ENCODE measurements around the gene MMP3.
"Not testable (repeated sequence)": the region's sequence is repeated elsewhere in the genome, so short reads cannot be mapped to it uniquely, and the experiment has no call there.

The MMP3 gene

DNA sequence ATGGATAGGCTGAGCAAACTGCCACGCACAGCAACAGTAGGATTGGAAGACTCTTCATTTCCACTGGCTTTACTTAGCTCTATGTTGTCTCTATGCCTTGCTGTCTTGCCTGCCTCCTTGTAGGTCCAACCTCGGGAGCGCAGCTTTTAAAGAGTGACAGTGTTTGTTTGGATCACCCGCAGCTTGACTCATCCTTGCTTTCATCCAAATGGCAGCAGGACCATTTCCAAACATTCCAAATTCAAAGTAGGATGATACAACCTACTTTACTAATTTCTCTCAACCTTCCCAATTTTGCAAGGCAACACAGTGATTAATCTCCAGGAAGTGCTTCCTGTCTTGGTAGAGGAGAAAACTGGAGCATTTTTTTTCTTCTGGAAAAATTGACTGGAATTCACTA lies at the start of gene MMP3:
MMP3 (minus strand) TSS at position 121 of the 400 bp plus-strand sequence; CDS start at position 58, 63 bp downstream.
- DNase-seq (ENCODE audit: low read depth), result no peak

DNA sequence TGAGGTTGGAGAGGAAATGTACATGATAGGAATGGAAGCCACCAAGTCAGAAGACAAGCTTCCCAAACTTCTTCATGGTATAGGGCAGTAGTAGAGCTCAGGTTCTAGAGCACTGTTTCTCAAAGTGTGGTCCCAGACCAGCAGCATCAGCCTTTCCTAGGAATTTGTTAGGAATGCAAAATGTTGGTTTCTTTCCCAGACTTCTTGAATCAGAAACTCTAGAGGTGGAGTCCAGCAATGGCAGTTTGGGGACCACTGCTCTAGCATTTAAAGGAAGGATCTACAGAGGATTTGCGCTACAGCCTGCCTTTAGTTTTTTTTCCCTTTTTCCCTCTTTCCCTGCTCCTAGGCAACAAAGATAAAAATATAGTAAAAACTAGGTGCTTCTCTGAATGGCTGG lies 48.3 kb upstream of the MMP3 start:
- no peak for DNase-seq (ENCODE audit: low read depth)

DNA sequence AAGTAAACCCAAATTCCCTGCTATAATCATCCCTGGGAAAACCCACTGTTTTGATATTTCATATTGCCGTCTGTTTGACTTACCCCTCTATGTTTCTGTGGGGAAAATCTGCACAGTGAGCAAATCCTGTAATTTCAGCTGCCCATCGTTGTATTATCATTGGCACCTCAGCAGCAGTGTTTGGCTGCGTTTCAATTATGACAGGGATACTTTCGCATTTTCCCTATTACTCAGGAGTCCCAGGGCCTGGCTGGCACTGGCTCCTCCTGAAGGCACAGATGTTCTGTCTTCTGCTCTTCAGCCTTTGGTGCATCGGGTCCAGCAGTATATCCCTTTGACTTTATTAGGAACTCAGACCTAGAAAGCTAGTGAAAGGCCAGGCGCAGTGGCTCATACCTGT lies 43.6 kb upstream of the MMP3 start:
- DNase-seq (ENCODE audit: low read depth), result no peak

DNA sequence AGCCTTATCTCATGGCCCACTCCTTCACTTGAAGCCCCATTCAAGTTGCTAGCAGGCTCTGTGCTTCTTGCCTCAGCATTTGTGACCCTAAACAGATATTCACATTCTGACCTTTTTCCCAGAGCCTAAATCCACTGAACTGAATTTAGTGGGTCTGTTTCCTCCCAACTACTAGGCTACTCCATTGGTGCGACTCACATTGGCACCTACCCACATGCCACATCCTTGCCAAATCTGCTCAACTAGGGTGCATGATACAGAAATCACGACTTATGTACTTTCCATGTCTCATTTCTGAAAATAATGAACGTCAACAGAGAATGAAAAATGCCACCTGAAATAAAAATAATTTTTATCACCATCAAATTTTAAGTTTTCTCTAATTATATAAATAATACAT lies 39.7 kb upstream of the MMP3 start:
- DNase-seq (ENCODE audit: low read depth), result no peak

DNA sequence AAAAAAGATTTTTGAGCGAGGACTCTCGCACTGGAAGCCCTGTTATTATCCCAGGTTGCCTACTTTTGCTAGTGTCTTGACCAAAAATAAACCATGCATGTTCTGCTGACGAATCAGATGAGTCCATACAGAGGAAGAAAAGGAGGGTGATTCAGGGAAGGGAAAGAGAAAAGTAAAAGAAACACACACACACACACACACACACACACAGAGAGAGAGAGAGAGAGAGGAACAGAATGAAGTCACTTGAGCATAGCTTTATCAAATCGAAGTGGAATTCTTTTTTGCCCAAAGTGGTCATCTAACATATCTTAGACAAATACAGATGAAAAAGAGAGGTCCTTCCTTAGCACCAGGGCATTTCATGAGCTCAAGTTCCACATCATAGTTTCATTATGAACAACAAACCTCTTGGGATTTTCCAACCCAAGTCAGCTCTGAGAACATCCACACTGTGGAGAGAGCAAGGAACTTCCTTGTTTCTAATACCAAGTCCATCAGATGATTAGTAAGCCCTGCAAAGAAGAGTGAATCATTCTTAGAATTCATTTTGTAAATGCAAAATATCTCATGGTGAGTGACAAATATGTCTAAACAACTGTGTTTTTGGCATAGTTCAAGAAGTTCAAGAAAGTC lies 39.1 kb upstream of the MMP3 start:
- no peak for DNase-seq (ENCODE audit: low read depth)

DNA sequence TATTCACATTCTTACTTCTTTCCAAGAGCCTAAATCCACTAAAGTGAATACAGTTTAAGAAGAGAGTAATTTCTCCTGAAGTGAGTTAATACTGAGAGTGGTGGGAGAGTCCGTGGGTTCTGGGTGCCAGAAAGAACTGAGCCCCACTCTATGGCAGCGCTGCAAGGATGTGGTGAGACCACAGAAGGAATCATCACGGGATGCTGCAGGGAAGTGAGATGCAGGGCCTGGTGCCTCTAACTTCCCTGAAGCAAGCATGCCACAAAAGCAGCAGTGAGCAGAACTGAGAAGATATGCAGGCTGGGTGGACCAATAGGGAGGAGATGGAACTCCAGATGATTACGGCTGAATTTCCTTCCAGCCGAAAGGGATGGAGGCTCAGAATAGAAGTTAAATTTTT lies 36.4 kb upstream of the MMP3 start:
- no peak for DNase-seq (ENCODE audit: low read depth)

DNA sequence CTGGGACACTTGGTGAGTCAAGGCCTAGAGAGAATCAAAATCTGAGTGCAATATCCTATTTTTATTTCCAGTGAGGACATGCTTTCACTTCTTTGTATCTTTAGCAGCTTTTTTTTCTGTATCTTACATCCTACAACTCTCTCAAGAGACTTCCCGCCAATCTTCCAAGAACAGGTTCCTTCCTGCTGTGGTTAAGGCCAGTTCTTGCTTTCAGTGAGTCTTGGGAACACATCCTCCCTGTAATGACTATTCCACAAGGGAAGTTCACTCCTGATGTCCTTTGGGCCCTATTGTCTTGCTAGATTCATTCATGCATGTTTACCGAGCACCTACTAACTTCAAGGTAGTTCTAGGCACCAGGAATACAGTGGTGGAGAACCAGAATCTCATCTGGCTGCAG lies 35.2 kb upstream of the MMP3 start:
- DNase-seq (ENCODE audit: low read depth), result no peak

DNA sequence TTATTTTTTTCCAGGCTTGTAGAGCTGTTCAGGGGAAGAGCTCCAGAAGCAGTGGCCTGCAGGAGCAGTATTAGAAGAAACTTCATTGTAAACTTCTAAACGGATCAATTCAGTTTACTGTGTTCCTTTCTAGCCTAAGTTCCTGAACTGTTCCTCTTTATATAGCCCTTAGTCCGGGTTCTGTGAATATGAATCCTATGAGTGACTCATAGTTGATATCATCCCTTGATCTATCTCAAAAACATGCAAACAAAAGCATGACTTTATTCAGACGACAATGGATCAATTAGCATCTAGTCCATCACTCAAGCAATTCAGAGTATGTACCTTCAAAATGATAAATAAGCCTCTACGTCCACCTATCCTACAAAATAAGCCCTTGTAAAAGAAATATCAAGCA lies 31.4 kb upstream of the MMP3 start, which contains the start of gene MMP12:
MMP12 (minus strand) TSS at position 131 of the 400 bp plus-strand sequence; CDS start at position 86, 45 bp downstream.
- DNase-seq (ENCODE audit: low read depth), result no peak

DNA sequence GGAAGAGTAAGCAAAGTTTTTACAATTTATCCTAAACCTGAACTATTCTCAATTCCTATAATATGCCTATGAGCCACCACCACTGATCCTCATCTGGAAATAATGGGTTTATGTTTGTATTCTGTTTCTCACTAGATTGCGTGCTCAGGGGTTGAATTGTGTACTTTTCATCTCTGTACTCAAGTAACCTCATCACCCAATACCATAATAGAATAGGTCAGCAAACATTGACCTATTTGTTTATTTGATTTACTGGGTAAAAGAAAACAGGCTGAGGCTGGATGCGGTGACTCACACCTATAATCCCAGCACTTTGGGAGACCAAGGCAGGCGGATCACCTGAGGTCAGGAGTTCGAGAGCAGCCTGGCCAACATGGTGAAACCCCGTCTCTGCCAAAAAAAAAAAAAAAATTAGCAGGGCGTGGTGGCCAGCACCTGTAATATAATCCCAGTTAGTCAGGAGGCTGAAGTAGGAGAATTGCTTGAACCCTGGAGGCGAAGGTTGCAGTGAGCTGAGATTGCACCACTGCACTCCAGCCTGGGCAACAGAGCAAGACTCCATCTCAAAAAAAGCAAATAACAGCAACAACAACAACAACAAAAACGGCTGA lies 26.1 kb upstream of the MMP3 start:
- DNase-seq (ENCODE audit: low read depth), result not testable (repeated sequence)

DNA sequence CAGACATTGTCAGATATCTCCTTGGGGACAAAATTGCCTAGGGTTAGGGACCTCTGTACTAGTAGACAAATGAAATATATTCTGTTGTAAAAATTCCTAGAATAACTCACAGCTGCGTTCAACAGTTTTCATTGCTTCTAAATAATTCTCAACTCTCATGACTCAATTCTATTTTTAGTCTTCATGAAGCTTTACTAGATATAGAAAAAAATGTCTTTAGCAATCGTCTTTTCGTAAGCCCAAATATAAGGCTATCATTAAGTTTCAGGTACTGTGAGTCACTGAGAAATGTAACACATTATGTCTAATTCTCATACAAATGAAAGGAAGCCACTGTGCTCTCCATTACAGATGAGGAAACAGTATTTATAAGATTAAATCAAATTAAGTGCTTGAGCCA lies 24.9 kb upstream of the MMP3 start:
- no peak for DNase-seq (ENCODE audit: low read depth)

DNA sequence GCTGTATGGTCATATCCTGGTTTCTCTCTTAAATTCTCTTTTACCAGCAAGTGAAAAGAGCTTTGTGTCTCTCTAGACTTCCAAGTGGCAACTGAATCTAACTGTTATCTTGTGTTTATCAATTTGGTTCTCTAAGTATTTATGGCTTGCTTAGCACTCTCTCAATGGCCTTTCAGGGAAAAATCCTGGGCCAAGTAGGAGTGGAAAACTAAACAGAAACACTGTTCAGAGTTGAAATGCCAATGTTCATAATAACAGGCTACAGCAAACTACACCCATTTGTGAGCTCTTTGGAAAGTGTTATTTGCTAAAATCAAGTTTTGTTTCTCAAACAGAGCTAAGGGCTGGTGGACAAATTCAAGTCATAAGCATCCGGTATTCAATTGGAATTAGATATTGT lies 21.3 kb upstream of the MMP3 start:
- no peak for DNase-seq (ENCODE audit: low read depth)

DNA sequence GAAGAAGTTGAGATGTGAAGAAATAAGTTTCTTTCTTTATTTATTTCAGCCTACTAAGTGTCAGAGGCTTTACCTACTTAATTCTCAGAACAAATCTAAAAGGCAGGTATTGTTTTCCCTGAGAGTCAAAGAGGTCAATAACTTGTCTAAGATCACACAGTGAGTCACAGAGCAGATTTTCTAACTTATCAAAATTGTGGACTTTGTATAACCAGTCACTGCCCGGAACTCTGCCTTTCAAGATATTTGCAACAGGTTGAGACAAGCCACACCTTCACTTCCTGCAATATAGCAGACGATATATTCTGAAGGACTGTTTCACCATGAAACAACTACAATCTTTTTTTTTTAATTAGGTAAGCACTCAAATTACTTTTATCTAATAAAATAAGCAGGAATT lies 10.5 kb upstream of the MMP3 start:
- DNase-seq (ENCODE audit: low read depth), result no peak

DNA sequence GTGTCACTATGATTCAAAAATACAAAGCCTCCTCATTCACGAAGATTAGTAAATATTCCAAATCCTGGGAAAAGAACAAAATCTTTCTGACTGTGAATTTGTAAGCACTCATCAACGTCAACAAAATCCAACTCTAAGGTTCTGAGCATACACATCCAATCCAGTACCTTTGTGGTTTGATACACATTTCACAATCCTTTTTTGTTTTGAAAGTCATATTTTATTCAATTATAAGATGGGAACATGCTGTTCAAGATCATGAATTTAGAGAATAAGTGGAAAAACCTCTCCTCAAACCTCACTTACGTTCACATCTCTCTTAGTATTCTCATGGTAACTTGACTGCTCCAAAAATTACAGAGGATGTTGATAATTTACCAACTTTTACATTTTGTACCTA lies 9.6 kb upstream of the MMP3 start:
- DNase-seq (ENCODE audit: low read depth), result no peak

DNA sequence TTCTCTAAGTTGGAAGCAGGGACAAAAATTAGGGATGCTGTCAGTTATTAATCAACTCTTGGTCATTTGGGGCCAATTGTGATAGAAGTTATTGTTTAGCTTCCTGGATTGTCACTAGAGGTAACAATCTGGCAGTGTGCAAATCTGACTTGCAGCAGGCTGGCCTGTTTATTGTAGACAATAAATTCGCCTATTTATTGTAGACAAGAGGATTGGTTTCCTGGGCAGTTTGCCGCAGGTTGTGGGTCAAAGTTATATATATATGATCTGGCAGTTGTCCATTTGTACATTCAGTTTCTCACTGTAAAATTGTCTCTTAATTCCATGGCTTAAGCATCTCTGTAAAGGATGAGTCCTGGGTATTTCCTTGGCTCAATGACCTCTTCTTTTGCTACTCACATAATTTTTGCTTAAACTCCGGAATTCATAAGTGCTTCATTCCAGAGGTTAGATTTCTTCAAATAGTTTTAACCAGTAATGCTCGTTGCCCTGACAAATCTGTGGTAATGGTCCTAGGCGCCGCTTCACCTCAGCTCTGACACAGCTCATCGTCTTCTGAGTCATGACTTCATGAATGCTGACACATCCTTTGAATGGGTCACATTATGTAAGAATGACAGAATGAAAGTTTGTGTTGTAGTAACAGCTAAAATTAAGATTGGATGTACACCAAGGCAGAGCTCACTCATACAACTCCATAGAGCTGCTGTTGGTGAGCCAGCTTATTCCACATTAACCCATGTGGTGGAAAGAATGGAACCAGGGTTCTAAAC lies 7.8 kb upstream of the MMP3 start:
- no peak for DNase-seq (ENCODE audit: low read depth)

DNA sequence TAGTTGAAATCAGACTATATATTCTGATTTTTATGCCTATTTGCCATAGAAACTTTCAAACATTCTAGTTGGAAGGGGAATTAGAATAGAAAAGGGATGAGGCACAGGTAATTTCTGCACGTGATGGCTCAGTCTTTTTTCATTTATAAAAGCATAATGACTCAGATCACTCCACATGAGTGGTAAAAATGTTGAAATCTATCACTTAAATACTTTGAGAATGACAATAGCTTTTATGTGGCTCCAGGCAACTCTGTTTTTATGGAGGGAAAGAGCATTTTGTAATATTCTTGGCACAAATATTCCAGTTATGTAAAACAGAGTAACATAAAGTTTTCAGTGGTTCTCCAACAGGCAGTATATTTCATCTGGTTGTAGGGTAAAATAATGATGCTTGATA lies 5.9 kb upstream of the MMP3 start:
- no peak for DNase-seq (ENCODE audit: low read depth)

DNA sequence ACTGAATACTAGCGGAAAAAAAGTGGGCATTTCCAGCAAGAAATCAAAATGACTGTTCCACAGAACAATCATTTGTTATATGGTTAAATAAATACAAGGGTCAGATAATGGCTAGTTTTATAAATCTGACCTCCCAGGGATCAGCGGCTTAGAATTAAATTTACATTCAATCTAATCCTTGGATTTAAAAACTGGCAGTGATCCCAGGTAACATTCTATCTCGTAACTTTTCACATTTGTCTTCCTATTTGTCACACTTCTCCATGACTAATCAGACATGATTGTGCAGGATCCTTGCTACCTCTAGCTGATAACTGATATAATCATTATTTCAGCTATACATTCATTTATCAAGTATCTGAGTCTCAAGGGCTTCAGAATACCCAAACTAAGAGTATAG lies 2.9 kb upstream of the MMP3 start:
- no peak for DNase-seq (ENCODE audit: low read depth)

DNA sequence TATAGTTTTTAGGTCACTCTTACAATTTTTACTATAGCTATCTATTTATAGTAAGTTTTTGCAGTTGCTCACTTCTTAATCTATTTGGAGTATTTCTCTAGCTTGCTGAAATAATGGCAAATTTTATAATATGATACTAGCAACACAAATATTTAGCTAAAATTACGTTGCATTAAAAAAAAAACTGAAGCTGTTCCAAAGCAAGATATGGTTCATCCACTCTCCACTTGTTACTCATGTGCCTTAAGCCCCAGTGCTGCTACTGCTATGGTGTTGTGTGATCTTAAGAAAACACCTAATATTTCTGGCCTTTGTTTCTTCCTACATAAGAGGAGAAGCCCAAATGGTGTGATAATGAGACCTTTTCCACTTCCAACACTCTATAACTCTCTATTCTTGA lies 479 bp downstream of the MMP3 start:
- DNase-seq (ENCODE audit: low read depth), result no peak

DNA sequence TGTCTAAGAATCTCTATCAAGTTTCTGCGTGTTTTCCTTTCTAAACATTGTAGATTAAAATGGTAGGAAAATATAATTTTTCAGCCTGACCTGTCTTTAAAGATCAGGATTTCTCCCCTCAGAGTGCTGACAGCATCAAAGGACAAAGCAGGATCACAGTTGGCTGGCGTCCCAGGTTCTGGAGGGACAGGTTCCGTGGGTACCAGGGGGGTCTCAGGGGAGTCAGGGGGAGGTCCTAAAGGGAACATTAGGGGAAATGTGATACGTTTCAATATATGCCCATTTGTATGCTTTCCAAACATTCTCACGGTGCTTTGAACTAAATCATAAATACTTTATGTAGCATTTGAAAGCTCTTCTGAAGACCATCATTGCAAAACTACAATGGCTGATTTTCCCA lies 3.4 kb downstream of the MMP3 start:
- no peak for DNase-seq (ENCODE audit: low read depth)

DNA sequence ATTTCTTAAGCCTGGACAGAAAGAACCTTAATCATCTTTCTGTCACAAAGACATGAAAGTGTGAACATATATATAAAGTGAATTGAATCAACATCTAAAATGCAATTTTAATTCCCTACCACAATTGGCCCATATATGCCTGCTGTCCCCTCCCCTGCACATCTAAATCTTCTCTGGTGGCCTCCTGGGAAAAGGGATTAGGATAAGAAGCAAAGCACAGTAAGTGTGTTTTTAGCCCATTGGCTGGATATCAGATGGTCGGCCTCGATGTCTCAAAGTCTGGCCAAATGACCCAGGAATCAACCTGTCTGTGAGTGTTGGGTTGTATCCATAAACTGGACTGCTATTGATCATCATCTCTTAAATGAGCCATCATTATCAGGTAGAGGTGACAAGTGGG lies 5.8 kb downstream of the MMP3 start:
- no peak for DNase-seq (ENCODE audit: low read depth)

DNA sequence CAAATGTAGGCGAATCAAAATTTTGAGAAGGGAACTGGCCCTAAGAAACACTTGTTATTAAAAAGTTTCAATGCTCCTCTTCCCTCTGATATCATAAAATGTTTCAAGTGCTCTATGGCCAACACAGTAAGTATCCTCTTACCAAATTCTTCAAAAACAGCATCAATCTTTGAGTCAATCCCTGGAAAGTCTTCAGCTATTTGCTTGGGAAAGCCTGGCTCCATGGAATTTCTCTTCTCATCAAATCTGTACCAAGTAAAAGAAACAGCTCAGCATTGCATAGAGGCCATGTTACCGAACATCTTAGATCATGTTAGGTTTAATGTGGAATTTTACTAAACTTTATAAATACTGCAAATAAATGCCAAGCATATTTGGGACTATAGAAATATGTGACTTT lies 6.3 kb downstream of the MMP3 start:
- DNase-seq (ENCODE audit: low read depth), result no peak

DNA sequence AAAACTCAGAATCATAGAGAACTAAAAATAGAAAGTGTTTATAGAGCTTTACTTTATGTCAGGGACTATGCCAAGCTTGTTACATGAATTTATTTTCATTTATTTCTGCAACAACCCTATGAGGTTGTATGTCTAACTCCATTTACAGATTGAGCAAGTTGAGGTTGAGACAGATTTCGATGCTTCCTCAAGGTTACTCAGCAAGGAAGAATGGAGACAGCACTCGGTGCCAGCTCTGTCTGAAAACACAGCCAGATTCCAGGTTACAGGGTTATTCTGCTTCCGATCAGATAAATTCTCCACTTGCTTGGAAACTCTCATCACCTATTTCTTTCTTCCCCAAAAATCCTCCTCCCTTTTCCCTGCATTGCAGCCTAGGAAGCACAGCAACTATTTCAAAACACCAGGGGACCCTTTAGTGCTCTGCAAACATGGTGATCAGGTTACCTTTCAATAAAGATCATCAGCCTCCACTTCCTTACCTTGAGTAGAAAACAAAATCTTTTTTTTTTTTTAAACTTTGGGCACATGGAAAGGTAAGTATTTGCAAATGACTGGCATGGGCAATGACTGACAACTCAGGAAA lies 7.0 kb downstream of the MMP3 start:
- DNase-seq (ENCODE audit: low read depth), result no peak

DNA sequence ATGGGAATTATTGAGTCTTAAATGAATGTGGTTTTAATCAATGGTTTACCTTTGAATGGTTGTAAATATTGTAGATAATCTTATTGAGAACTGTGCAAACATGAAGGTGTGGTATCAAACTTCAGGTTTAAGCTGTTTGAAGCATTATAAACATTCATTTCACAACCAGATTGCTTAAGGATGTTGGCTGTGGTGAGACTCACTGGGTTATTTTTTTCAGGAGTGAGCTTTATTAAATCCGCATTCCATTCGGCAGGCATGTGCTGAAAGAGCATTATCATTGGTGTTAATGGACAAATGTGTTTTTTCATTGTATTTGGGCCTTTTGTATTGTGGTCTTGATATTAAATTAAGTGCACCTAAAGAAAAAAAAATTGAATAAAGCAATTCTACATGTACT lies 9.7 kb downstream of the MMP3 start:
- no peak for DNase-seq (ENCODE audit: low read depth)

DNA sequence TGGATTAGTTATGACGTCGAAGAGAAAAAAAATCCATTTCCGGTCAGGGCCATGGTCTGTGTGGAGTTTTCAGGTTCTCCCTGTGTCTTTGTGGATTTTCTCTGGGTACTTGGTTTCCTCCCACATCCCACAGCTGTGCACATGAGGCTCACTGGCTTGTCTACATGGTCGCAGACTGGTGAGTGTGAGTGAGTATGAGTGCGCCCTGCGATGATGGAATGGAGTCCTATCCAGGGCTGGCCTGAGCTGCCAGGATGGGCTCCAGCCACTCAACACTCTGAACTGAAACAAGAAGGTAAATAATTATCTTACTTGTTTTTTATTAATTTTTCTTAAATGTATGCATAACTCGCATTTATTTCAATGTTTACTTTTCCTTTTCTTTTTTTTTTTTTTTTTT lies 10.8 kb downstream of the MMP3 start:
- DNase-seq (ENCODE audit: low read depth), result no peak

Measured in stimulated activated CD8-positive, alpha-beta memory T cell treated with anti-CD3 and anti-CD28 coated beads, Interleukin-15, amount 100 ng/mL, for 1 hour (primary cell).